Trophoblast cell (in vitro differentiated cells and primary cell): ENCODE results near the gene RTP5.

ENCODE experiments used
- DNase-seq, 2 donors: peaks; one replicate each; pipeline ENCODE4 v3.0.0-alpha.2; 2016
- H2AFZ ChIP-seq: 2 replicates; pipeline ENCODE4 v1.6.1; 2013; ENCODE audit warnings: low read length, moderate library complexity, mild to moderate bottlenecking; ENCODE audit not compliant: insufficient read depth, poor library complexity
- H2AK5ac ChIP-seq: 2 replicates; pipeline ENCODE4 v1.6.1; 2013; ENCODE audit warnings: mild to moderate bottlenecking, low read length
- H2BK120ac ChIP-seq: 2 replicates; pipeline ENCODE4 v1.6.1; 2013; ENCODE audit warnings: low read length, mild to moderate bottlenecking, moderate library complexity; ENCODE audit not compliant: insufficient read depth, poor library complexity
- H2BK12ac ChIP-seq: 2 replicates; pipeline ENCODE4 v1.6.1; 2013; ENCODE audit warnings: mild to moderate bottlenecking, low read length, moderate library complexity
- H2BK5ac ChIP-seq: 2 replicates; pipeline ENCODE4 v1.6.1; 2013; ENCODE audit warnings: low read length, low read depth, moderate library complexity, mild to moderate bottlenecking; ENCODE audit not compliant: poor library complexity
- H3K14ac ChIP-seq: 2 replicates; pipeline ENCODE4 v1.6.1; 2013; ENCODE audit warnings: mild to moderate bottlenecking, low read length
- H3K18ac ChIP-seq: 2 replicates; pipeline ENCODE4 v1.6.1; 2013; ENCODE audit warnings: mild to moderate bottlenecking, low read length
- H3K23ac ChIP-seq: 2 replicates; pipeline ENCODE4 v1.6.1; 2013; ENCODE audit warnings: low read length
- H3K27ac ChIP-seq: 2 replicates; pipeline ENCODE4 v1.5.1; 2013; ENCODE audit warnings: low read depth, mild to moderate bottlenecking, inconsistent platforms, low read length, moderate library complexity
- H3K27me3 ChIP-seq: 2 replicates; pipeline ENCODE4 v1.6.1; 2013; ENCODE audit warnings: inconsistent platforms, mild to moderate bottlenecking, low read length, moderate library complexity; ENCODE audit not compliant: insufficient read depth
- H3K36me3 ChIP-seq, 2 experiments: 1 replicate in 1 of 2; 2 replicates in 1 of 2; pipeline ENCODE4 v1.6.1; 2013; ENCODE audit warnings: low read length in 2 of 2, mild to moderate bottlenecking in 2 of 2, moderate library complexity in 1 of 2; ENCODE audit not compliant: insufficient read depth in 2 of 2, control insufficient read depth in 1 of 2
- H3K4ac ChIP-seq: 2 replicates; pipeline ENCODE4 v1.6.1; 2013; ENCODE audit warnings: low read depth, mild to moderate bottlenecking, low read length, moderate library complexity
- H3K4me1 ChIP-seq, 2 experiments: 1 replicate in 1 of 2; 2 replicates in 1 of 2; pipeline ENCODE4 v1.6.1; 2013; ENCODE audit warnings: low read length in 2 of 2, mild to moderate bottlenecking in 2 of 2, moderate library complexity in 1 of 2; ENCODE audit not compliant: insufficient read depth in 2 of 2, control insufficient read depth in 1 of 2
- H3K4me2 ChIP-seq: 2 replicates; pipeline ENCODE4 v1.6.1; 2013; ENCODE audit warnings: inconsistent platforms, mild to moderate bottlenecking, low read length, moderate library complexity
- H3K4me3 ChIP-seq: 2 replicates; pipeline ENCODE4 v1.5.1; 2013; ENCODE audit warnings: mild to moderate bottlenecking, low read depth, low read length, inconsistent platforms
- H3K79me1 ChIP-seq: one replicate; pipeline ENCODE4 v1.6.1; 2013; ENCODE audit warnings: low read length
- H3K79me2 ChIP-seq: 2 replicates; pipeline ENCODE4 v1.6.1; 2013; ENCODE audit warnings: low read length, mild to moderate bottlenecking; ENCODE audit not compliant: control insufficient read depth, insufficient read depth, poor library complexity
- H3K9ac ChIP-seq: 2 replicates; pipeline ENCODE4 v1.6.1; 2013; ENCODE audit warnings: mild to moderate bottlenecking, low read length
- H3K9me3 ChIP-seq: 2 replicates; pipeline ENCODE4 v1.6.1; 2013; ENCODE audit warnings: low read depth, mild to moderate bottlenecking, control low read depth, inconsistent platforms, low read length; ENCODE audit not compliant: insufficient read depth
- H4K12ac ChIP-seq: 2 replicates; pipeline ENCODE4 v1.6.1; 2013; ENCODE audit warnings: low read depth, mild to moderate bottlenecking, low read length, moderate library complexity
- H4K8ac ChIP-seq: 2 replicates; pipeline ENCODE4 v1.6.1; 2013; ENCODE audit warnings: low read depth, mild to moderate bottlenecking, low read length, moderate library complexity
- H4K91ac ChIP-seq: one replicate; pipeline ENCODE4 v1.6.1; 2013; ENCODE audit warnings: low read depth, mild to moderate bottlenecking, low read length, moderate library complexity
- WGBS: extraction: QIAGEN DNeasy Blood & Tissue Kit; methylation state at CpG from one replicate; pipeline ENCODE4 v1.1.7; 2013; ENCODE audit warnings: missing lambda C conversion rate; ENCODE audit not compliant: insufficient read length, insufficient coverage; ENCODE audit errors: extremely low coverage; 5-methylcytosine and 5-hydroxymethylcytosine counted together

Gene RTP5

GRCh38 chr2:241851325-241852115, 18.0 kb upstream of the RTP5 start:
- H3K4me2 ChIP-seq: no peak overlapping the region
- no peak overlapping the region for H3K4me3 ChIP-seq
- H3K23ac ChIP-seq: no peak overlapping the region
- no peak overlapping the region for H2AFZ ChIP-seq
- H4K12ac ChIP-seq: no peak overlapping the region
- H3K27ac ChIP-seq: no peak overlapping the region
- H4K8ac ChIP-seq: no peak overlapping the region
- no peak overlapping the region for H3K14ac ChIP-seq
- DNase-seq: no peak
- H3K18ac ChIP-seq: no peak overlapping the region
- H3K79me2 ChIP-seq: no peaks in the 10 kb centered on the region
- no peaks in the 10 kb centered on the region for H3K36me3 ChIP-seq
- WGBS: no CpG with 5 or more reads among the region's 26 CpGs
- peaks cover under 1% of the 10 kb centered on the region for H3K27me3 ChIP-seq
- no peak overlapping the region for H2BK12ac ChIP-seq
- H2AK5ac ChIP-seq: no peak overlapping the region
- H2BK5ac ChIP-seq: no peak overlapping the region
- peaks cover 3% of the 10 kb centered on the region for H3K9me3 ChIP-seq
- H3K9ac ChIP-seq: no peak overlapping the region
- H4K91ac ChIP-seq: no peak overlapping the region
- no peaks in the 10 kb centered on the region for H3K4me1 ChIP-seq
- no peaks in the 10 kb centered on the region for H3K79me1 ChIP-seq
- no peak overlapping the region for H2BK120ac ChIP-seq
- no peak overlapping the region for H3K4ac ChIP-seq

- no peaks in the 10 kb centered on the region for H3K79me2 ChIP-seq
- no peak overlapping the region for H4K91ac ChIP-seq
- no peak overlapping the region for H4K8ac ChIP-seq
- no peak overlapping the region for H3K4me3 ChIP-seq
- H3K27me3 ChIP-seq: no peaks in the 10 kb centered on the region
- no peak overlapping the region for H3K18ac ChIP-seq
- H2BK120ac ChIP-seq: no peak overlapping the region
- H3K14ac ChIP-seq: no peak overlapping the region
- H3K23ac ChIP-seq: no peak overlapping the region
- H2BK5ac ChIP-seq: no peak overlapping the region
- no peak overlapping the region for H2AK5ac ChIP-seq
- H3K4ac ChIP-seq: no peak overlapping the region
- no peak overlapping the region for H3K4me2 ChIP-seq
- H2AFZ ChIP-seq: no peak overlapping the region
- DNase-seq: no peak
- no peaks in the 10 kb centered on the region for H3K36me3 ChIP-seq
- H3K9ac ChIP-seq: no peak overlapping the region
- H3K27ac ChIP-seq: no peak overlapping the region
- H3K79me1 ChIP-seq: no peaks in the 10 kb centered on the region
- peaks cover 3% of the 10 kb centered on the region for H3K9me3 ChIP-seq
- no peak overlapping the region for H2BK12ac ChIP-seq
- H3K4me1 ChIP-seq: no peaks in the 10 kb centered on the region
- no peak overlapping the region for H4K12ac ChIP-seq
- no CpG with 5 or more reads among the region's 39 CpGs for WGBS
Measured at GRCh38 chr2:241852116-241852980, 17.2 kb upstream of the RTP5 start.

GRCh38 chr2:241852981-241853631, 16.4 kb upstream of the RTP5 start:
- Histone ChIP-seq H3K14ac (no peak overlapping the region), H4K12ac (no peak overlapping the region), H2BK120ac (no peak overlapping the region), H3K79me1 (no peaks in the 10 kb centered on the region), H3K79me2 (no peaks in the 10 kb centered on the region), H3K4ac (no peak overlapping the region), H3K27me3 (no peaks in the 10 kb centered on the region), H3K4me2 (no peak overlapping the region), H2AK5ac (no peak overlapping the region), H3K18ac (no peak overlapping the region), H4K8ac (no peak overlapping the region), H2BK12ac (no peak overlapping the region), H3K9ac (no peak overlapping the region), H3K27ac (no peak overlapping the region), H4K91ac (no peak overlapping the region), H2AFZ (no peak overlapping the region), H3K9me3 (peaks cover 3% of the 10 kb centered on the region), H3K4me3 (no peak overlapping the region), H3K36me3 (no peaks in the 10 kb centered on the region), H3K4me1 (no peaks in the 10 kb centered on the region), H3K23ac (no peak overlapping the region), H2BK5ac (no peak overlapping the region)
- DNase-seq: no peak
- WGBS: no CpG with 5 or more reads among the region's 10 CpGs

GRCh38 chr2:241853651-241854341, 15.7 kb upstream of the RTP5 start:
- H2BK5ac ChIP-seq: no peak overlapping the region
- no CpG with 5 or more reads among the region's 27 CpGs for WGBS

More at GRCh38 chr2:241853651-241854341, 15.7 kb upstream of the RTP5 start:
- no peak overlapping the region for H2AFZ ChIP-seq
- no peaks in the 10 kb centered on the region for H3K79me2 ChIP-seq
- no peak overlapping the region for H3K23ac ChIP-seq
- no peak overlapping the region for H3K4ac ChIP-seq
- no peak overlapping the region for H4K91ac ChIP-seq
- peaks cover 3% of the 10 kb centered on the region for H3K9me3 ChIP-seq
- H3K4me1 ChIP-seq: no peaks in the 10 kb centered on the region
- no peak overlapping the region for H4K12ac ChIP-seq
- DNase-seq: no peak
- no peak overlapping the region for H3K4me3 ChIP-seq
- H2BK120ac ChIP-seq: no peak overlapping the region
- no peaks in the 10 kb centered on the region for H3K36me3 ChIP-seq
- H3K9ac ChIP-seq: no peak overlapping the region
- H3K27ac ChIP-seq: no peak overlapping the region
- no peak overlapping the region for H3K14ac ChIP-seq
- no peak overlapping the region for H3K18ac ChIP-seq
- H3K79me1 ChIP-seq: no peaks in the 10 kb centered on the region
- H2BK12ac ChIP-seq: no peak overlapping the region
- no peak overlapping the region for H3K4me2 ChIP-seq
- H4K8ac ChIP-seq: no peak overlapping the region
- H2AK5ac ChIP-seq: no peak overlapping the region
- H3K27me3 ChIP-seq: no peaks in the 10 kb centered on the region
